KMS-11 (cell line): Measurements from ENCODE around the gene PSAP.

Source experiments
- H2AFZ ChIP-seq: fragments of 200-600 bp; sonication (generic); 2 replicates; pipeline ENCODE4 v1.6.1; 2016; ENCODE audit warnings: antibody characterized with exemption, mixed run types, low read depth
- H3K27ac ChIP-seq: fragments of 200-600 bp; sonication (generic); 2 replicates; pipeline ENCODE4 v1.6.1; 2016; ENCODE audit warnings: mild to moderate bottlenecking, mixed run types
- H3K27me3 ChIP-seq: fragments of 200-600 bp; sonication (generic); 2 replicates; pipeline ENCODE4 v1.6.1; 2017; ENCODE audit warnings: mild to moderate bottlenecking, low read depth, mixed run types, moderate library complexity; ENCODE audit not compliant: insufficient read depth
- H3K36me3 ChIP-seq: fragments of 200-600 bp; sonication (generic); 2 replicates; pipeline ENCODE4 v1.6.1; 2017; ENCODE audit warnings: mild to moderate bottlenecking, mixed run types; ENCODE audit not compliant: insufficient read depth
- H3K4me1 ChIP-seq: fragments of 200-600 bp; sonication (generic); 2 replicates; pipeline ENCODE4 v1.6.1; 2016; ENCODE audit warnings: mild to moderate bottlenecking, low read depth, mixed run types; ENCODE audit not compliant: poor library complexity, severe bottlenecking
- H3K4me2 ChIP-seq: fragments of 200-600 bp; sonication (generic); 2 replicates; pipeline ENCODE4 v1.7.0; 2016; ENCODE audit warnings: mild to moderate bottlenecking, mixed run types
- H3K4me3 ChIP-seq: fragments of 200-600 bp; sonication (generic); IDR thresholded peaks from 2 replicates; pipeline ENCODE4 v1.6.1; 2017; ENCODE audit warnings: low read depth, low read length, mixed read lengths; ENCODE audit not compliant: insufficient read depth
- H3K79me2 ChIP-seq: fragments of 200-600 bp; sonication (generic); 2 replicates; pipeline ENCODE4 v1.6.1; 2016; ENCODE audit warnings: low read depth, mixed run types; ENCODE audit not compliant: insufficient read depth
- H3K9ac ChIP-seq: fragments of 200-600 bp; sonication (generic); 2 replicates; pipeline ENCODE4 v1.6.1; 2016; ENCODE audit warnings: mild to moderate bottlenecking, mixed run types
- H4K20me1 ChIP-seq: fragments of 200-600 bp; sonication (generic); 2 replicates; pipeline ENCODE4 v1.6.1; 2016; ENCODE audit warnings: mild to moderate bottlenecking, mixed run types; ENCODE audit not compliant: insufficient read depth
- TF ChIP-seq, protein P1 (sequence below): fragments of 200-600 bp; sonication (generic); conservative IDR thresholded peaks from 2 replicates; pipeline ENCODE4 v1.6.1; 2017; ENCODE audit warnings: low read depth, mild to moderate bottlenecking, antibody characterized with exemption, low read length, moderate library complexity, mixed read lengths

The PSAP gene

DNA sequence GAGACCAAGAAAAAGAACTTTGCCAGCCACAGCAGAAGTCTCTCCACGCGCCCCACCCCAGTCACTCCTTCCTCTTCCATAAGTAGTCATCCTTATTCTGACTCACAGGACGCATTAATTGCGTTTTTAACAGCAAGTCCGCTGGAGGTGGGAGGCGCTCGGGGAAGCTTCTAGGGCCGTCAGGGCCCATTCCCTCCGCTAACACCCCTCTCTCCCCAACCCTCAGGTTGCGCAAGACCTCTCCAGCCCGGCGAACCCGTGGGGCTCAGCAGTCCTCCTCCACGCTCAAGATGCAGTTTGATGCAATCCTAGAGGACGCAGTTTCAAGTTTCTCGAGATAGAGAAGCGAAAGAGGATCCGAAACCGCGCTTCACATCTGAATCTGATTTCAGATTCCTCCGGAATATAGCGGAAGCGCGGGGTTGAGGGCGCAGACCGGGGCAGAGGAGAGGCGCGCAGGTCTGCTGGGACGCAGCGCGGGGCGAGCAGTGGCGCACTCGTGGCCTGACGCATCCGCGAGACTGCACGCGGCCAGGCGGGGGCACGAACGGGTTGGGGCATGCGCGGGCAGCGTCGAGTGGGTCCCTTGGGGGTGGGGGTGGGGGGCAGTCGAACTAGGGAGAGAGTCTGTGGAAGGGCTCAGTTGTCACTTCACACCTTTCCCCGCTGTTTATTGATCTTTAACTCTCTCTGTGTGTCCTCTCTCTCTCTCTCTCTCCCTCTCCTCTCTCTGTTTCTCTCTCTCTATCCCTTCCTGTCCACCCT lies 37.8 kb upstream of the PSAP start:
- peak overlapping the region; percentile 25; the same call in 1 of the 2 replicates for H3K9ac ChIP-seq
- no peak overlapping the region for H3K27ac ChIP-seq
- no peaks in the 10 kb centered on the region for H3K36me3 ChIP-seq
- no peaks in the 10 kb centered on the region for H3K79me2 ChIP-seq
- no peak overlapping the region for H3K4me3 ChIP-seq
- H2AFZ ChIP-seq = peak overlapping the region; percentile 70
- H3K4me2 ChIP-seq = peak overlapping the region; percentile 70
- TF ChIP-seq, protein P1, sequence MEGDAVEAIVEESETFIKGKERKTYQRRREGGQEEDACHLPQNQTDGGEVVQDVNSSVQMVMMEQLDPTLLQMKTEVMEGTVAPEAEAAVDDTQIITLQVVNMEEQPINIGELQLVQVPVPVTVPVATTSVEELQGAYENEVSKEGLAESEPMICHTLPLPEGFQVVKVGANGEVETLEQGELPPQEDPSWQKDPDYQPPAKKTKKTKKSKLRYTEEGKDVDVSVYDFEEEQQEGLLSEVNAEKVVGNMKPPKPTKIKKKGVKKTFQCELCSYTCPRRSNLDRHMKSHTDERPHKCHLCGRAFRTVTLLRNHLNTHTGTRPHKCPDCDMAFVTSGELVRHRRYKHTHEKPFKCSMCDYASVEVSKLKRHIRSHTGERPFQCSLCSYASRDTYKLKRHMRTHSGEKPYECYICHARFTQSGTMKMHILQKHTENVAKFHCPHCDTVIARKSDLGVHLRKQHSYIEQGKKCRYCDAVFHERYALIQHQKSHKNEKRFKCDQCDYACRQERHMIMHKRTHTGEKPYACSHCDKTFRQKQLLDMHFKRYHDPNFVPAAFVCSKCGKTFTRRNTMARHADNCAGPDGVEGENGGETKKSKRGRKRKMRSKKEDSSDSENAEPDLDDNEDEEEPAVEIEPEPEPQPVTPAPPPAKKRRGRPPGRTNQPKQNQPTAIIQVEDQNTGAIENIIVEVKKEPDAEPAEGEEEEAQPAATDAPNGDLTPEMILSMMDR = no peak
- no peaks in the 10 kb centered on the region for H4K20me1 ChIP-seq
- peaks cover 6% of the 10 kb centered on the region; the same call in 1 of the 2 replicates for H3K27me3 ChIP-seq
- H3K4me1 ChIP-seq = peaks cover 21% of the 10 kb centered on the region

DNA sequence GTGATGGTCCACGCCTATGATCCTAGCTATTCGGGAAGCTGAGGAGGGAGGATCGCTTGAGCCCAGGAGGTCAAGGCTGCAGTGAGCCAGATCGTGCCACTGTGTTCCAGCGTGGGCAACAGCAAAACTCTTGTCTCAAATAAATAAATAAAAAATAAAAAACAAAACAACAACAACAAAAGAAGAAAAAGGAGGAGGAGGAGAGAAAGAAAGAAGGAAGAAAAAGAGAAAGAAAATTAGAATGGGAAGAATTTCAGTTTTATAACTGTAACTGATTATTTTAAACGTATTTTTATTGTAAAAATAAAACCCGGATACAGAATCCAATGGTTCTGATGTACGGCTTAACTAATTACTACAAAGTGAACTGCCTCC lies 37.2 kb upstream of the PSAP start:
- H3K4me2 ChIP-seq = peak overlapping the region; percentile 70
- TF ChIP-seq, protein P1 = no peak
- no peaks in the 10 kb centered on the region for H3K79me2 ChIP-seq
- H3K27me3 ChIP-seq = peaks cover 6% of the 10 kb centered on the region; the same call in 1 of the 2 replicates
- peak overlapping the region; percentile 25; the same call in 1 of the 2 replicates for H3K9ac ChIP-seq
- no peaks in the 10 kb centered on the region for H4K20me1 ChIP-seq
- H3K36me3 ChIP-seq = no peaks in the 10 kb centered on the region
- no peak overlapping the region for H3K4me3 ChIP-seq
- H3K4me1 ChIP-seq = peaks cover 21% of the 10 kb centered on the region
- no peak overlapping the region for H3K27ac ChIP-seq
- 0 out of 2 replicates have a peak overlapping the region, but pooled peaks have one; percentile 70 for H2AFZ ChIP-seq

DNA sequence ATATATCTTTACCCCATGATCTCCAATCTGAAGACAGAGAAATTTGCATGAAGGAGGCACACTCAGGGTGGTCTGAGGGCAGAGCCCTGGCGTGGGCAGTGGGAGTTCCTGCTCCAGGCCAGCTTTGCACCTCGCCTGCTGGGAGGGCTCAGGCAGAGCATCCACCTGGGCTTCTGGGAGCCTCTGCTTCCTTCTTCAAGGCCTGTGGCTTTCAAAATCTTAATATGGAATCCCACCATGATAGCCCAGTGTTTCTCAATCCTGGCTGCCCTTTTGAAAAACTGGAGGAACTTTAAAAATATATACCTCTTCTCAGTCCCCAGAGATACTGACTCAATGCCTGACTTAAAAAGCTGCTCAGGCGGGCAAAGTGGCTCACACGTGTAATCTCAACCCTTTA lies 36.7 kb upstream of the PSAP start:
- Histone ChIP-seq H3K4me2 (no peak overlapping the region), H3K4me3 (no peak overlapping the region)
- TF ChIP-seq, protein P1 = no peak

DNA sequence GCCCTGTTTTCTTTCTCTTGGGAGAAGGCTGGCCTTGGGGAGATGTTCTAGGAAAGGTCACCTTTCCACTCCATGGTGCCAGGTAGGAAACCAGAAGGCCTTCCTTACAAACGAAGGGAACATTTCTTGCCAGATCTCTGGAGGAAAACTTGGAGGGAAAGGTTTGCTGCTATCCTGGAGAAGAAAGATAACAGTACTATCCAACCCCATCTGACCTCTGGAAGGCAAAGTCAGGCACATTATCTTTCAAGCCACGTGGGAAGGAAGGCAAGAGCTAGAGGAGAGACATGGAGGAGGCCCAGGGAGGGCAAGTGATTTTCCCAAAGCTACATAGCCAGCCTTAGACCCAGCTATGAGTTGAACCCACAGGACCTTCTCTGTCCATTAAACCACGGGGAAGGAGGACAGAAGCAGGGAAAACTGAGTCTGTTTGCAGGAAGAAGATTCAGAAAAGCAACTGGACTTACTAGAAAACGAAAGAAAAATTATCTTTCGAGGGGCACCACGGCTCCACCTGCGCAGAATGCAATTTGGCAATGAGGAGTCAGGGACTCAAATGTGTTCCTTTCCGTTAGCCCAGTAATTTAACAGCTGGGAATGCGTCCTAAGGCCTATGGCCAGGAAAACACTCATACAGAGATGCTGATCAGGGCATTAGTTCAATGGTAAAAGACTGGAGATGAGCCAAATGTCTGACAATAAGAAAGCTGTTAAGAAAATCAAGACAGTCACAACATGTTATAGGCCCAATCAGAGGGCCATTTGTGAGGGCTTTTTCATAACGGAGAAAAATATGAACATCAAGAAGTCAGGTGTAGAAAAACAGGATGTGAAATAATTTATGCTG lies 32.0 kb upstream of the PSAP start:
- H2AFZ ChIP-seq = no peak overlapping the region
- H3K36me3 ChIP-seq = no peaks in the 10 kb centered on the region
- TF ChIP-seq, protein P1 = no peak
- H3K4me1 ChIP-seq = peaks cover 2% of the 10 kb centered on the region
- H3K4me2 ChIP-seq = no peak overlapping the region
- no peaks in the 10 kb centered on the region for H4K20me1 ChIP-seq
- H3K79me2 ChIP-seq = no peaks in the 10 kb centered on the region
- H3K27ac ChIP-seq = no peak overlapping the region
- H3K9ac ChIP-seq = no peak overlapping the region
- no peak overlapping the region for H3K4me3 ChIP-seq
- H3K27me3 ChIP-seq = peaks cover 5% of the 10 kb centered on the region

More for the DNA sequence above, 36.7 kb upstream of the PSAP start:
- Histone ChIP-seq H3K9ac (no peak overlapping the region), H3K36me3 (no peaks in the 10 kb centered on the region), H3K27me3 (peaks cover 6% of the 10 kb centered on the region; the same call in 1 of the 2 replicates), H2AFZ (no peak overlapping the region), H3K27ac (no peak overlapping the region), H4K20me1 (no peaks in the 10 kb centered on the region), H3K4me1 (peaks cover 21% of the 10 kb centered on the region), H3K79me2 (no peaks in the 10 kb centered on the region)
